DND-41 (cell line): Measurements from ENCODE around the gene PPP1R12C.

Experiments used
- CTCF ChIP-seq: IDR thresholded peaks from 2 replicates; pipeline ENCODE4 v1.5.1; 2012; ENCODE audit warnings: borderline replicate concordance, low read length, moderate library complexity, mild to moderate bottlenecking; ENCODE audit not compliant: poor library complexity, severe bottlenecking; ENCODE audit errors: extremely low read depth
- EZH2 ChIP-seq: IDR thresholded peaks from 3 replicates; pipeline ENCODE4 v1.6.1; 2012; ENCODE audit warnings: borderline replicate concordance, low read depth, mild to moderate bottlenecking, moderate library complexity, low read length, inconsistent platforms; ENCODE audit not compliant: severe bottlenecking

DNA sequence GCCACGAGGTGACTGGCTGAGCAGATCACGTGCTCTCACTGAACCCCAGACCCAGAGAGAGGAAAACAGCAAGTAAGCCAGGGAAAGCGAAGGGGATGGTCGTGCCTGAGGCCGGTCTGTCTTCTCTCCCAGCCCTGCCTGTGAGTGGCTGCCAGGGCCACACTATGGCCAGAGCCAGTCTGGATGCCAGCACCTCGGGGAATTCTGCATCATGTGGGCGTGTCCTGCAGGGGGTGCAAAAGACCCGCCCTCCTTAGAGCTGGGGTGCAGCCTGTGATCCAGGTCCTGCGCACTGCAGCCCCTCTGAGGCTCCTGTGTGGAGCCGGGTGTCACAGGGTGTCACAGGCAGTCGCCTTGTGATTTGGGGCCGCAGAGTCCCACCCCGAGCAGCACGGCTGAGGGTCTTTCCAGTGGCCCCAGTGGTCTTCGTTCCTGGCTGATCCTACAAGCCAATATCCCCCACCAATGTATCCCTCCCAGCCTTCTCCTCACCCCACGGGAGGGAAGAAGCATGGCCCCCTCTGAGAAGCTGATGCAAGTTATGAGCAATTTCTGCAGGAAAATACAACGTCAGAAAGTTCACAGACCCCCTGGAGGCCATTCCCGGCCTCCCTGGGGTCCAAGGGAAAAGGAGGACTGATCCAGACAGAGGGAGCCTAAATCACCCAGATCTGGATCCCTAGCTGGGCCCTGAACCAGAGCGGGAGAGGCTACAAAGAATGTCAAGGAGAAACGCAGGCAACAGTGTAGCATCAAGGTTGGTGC is 7.7 kb downstream of the PPP1R12C start:
- no peak for TF ChIP-seq CTCF
- no peak for TF ChIP-seq EZH2
